ENCODE measurements around the gene SASH1. TPM values are rescaled to one million over a fixed set of nuclear protein-coding genes. Genes with fewer than 3 reads are reported as not detected.
"Not testable (repeated sequence)": the region's sequence is repeated elsewhere in the genome, so short reads cannot be mapped to it uniquely, and the experiment has no call there.

The SASH1 gene
- total RNA-seq, 1 donor from 2014 or later, result 63.8 TPM

GRCh38 chr6:148365041-148365440 lies 22.4 kb downstream of the SASH1 start:
- no peak for DNase-seq (ENCODE audit: low spot score)

GRCh38 chr6:148367411-148368024 lies 24.9 kb downstream of the SASH1 start:
- DNase-seq (ENCODE audit: low spot score), result peak; percentile 73

- no peak for DNase-seq (ENCODE audit: low spot score)
Observed at GRCh38 chr6:148370176-148370575, 27.5 kb downstream of the SASH1 start.

GRCh38 chr6:148374040-148374774 lies 31.6 kb downstream of the SASH1 start:
- DNase-seq (ENCODE audit: low spot score), result no peak

GRCh38 chr6:148375401-148375800 lies 32.8 kb downstream of the SASH1 start:
- no peak for DNase-seq (ENCODE audit: low spot score)

GRCh38 chr6:148379481-148379880 lies 36.8 kb downstream of the SASH1 start:
- DNase-seq (ENCODE audit: low spot score), result no peak

GRCh38 chr6:148379966-148380713 lies 37.5 kb downstream of the SASH1 start:
- no peak for DNase-seq (ENCODE audit: low spot score)

- DNase-seq (ENCODE audit: low spot score), result not testable (repeated sequence)
Observed at GRCh38 chr6:148382051-148382450, 39.4 kb downstream of the SASH1 start.

- no peak for DNase-seq (ENCODE audit: low spot score)
Observed at GRCh38 chr6:148382861-148383260, 40.2 kb downstream of the SASH1 start.

- no peak for DNase-seq (ENCODE audit: low spot score)
Observed at GRCh38 chr6:148383658-148384368, 41.2 kb downstream of the SASH1 start.

- no peak for DNase-seq (ENCODE audit: low spot score)
Observed at GRCh38 chr6:148385379-148385778, 42.7 kb downstream of the SASH1 start.

- no peak for DNase-seq (ENCODE audit: low spot score)
Observed at GRCh38 chr6:148388521-148388920, 45.9 kb downstream of the SASH1 start.

- no peak for DNase-seq (ENCODE audit: low spot score)
Observed at GRCh38 chr6:148389086-148389485, 46.4 kb downstream of the SASH1 start.

GRCh38 chr6:148389917-148390316 lies 47.3 kb downstream of the SASH1 start:
- no peak for DNase-seq (ENCODE audit: low spot score)

GRCh38 chr6:148392127-148392526 lies 49.5 kb downstream of the SASH1 start:
- not testable (repeated sequence) for DNase-seq (ENCODE audit: low spot score)

- no peak for DNase-seq (ENCODE audit: low spot score)
Observed at GRCh38 chr6:148392671-148393070, 50.0 kb downstream of the SASH1 start.

- DNase-seq (ENCODE audit: low spot score), result no peak
Observed at GRCh38 chr6:148395583-148396101, 53.0 kb downstream of the SASH1 start.

- DNase-seq (ENCODE audit: low spot score), result no peak
Observed at GRCh38 chr6:148396411-148396810, 53.8 kb downstream of the SASH1 start.

GRCh38 chr6:148396926-148397325 lies 54.3 kb downstream of the SASH1 start:
- no peak for DNase-seq (ENCODE audit: low spot score)

- DNase-seq (ENCODE audit: low spot score), result no peak
Observed at GRCh38 chr6:148398244-148398643, 55.6 kb downstream of the SASH1 start.

- no peak for DNase-seq (ENCODE audit: low spot score)
Observed at GRCh38 chr6:148398678-148399077, 56.0 kb downstream of the SASH1 start.

GRCh38 chr6:148401571-148401970 lies 58.9 kb downstream of the SASH1 start:
- DNase-seq (ENCODE audit: low spot score), result no peak

Data from umbilical cord (tissue), 2 donors.